GM10266 (cell line): ENCODE data around the gene YPEL5.

ENCODE experiments used
- DNase-seq: peaks from one replicate; pipeline ENCODE4 v3.0.0; 2012; ENCODE audit errors: extremely low spot score
- TF ChIP-seq, protein P1 (sequence below): IDR thresholded peaks from 2 replicates; pipeline ENCODE4 v1.5.1; 2012; ENCODE audit warnings: mild to moderate bottlenecking, low read depth; ENCODE audit not compliant: control insufficient read depth, insufficient read depth; ENCODE audit errors: missing control alignments

Gene YPEL5

DNA sequence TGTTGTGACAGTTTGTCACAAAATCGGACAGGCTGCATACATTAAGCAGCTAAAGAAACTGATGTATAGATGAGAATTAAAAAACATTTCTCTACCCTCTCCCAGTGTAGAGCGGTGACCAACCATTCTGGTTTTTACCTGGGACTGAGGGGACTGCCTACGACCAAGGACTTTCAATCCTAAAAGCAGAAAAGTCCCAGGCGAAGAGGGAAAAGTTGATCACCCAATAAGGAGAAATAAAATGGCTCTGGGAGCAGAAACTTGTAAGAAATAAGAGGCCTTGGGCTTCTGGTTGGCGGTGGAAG, 30.9 kb upstream of the YPEL5 start:
- TF ChIP-seq, protein P1, sequence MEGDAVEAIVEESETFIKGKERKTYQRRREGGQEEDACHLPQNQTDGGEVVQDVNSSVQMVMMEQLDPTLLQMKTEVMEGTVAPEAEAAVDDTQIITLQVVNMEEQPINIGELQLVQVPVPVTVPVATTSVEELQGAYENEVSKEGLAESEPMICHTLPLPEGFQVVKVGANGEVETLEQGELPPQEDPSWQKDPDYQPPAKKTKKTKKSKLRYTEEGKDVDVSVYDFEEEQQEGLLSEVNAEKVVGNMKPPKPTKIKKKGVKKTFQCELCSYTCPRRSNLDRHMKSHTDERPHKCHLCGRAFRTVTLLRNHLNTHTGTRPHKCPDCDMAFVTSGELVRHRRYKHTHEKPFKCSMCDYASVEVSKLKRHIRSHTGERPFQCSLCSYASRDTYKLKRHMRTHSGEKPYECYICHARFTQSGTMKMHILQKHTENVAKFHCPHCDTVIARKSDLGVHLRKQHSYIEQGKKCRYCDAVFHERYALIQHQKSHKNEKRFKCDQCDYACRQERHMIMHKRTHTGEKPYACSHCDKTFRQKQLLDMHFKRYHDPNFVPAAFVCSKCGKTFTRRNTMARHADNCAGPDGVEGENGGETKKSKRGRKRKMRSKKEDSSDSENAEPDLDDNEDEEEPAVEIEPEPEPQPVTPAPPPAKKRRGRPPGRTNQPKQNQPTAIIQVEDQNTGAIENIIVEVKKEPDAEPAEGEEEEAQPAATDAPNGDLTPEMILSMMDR, result no peak
- DNase-seq, result no peak

DNA sequence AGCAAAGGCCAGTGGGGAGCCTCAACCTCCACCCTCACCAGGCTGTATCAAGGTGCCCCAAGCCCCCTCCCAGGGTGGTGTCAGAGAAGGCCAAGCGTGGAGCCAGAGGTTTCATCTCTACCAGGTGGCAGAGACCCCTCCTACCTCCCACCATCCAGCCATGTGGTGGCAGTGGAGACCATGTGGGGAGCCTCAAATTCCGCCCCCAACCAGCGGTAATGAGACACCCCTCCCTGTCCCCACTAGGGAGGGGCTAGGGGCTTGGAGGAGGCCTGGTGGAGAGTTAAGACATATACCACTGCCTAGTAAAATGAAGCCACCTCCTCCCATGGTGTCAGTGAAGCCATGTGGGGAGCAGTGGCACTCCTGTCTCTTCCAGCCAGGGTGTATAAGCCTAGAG, 24.4 kb upstream of the YPEL5 start:
- no peak for DNase-seq
- TF ChIP-seq, protein P1, result no peak

DNA sequence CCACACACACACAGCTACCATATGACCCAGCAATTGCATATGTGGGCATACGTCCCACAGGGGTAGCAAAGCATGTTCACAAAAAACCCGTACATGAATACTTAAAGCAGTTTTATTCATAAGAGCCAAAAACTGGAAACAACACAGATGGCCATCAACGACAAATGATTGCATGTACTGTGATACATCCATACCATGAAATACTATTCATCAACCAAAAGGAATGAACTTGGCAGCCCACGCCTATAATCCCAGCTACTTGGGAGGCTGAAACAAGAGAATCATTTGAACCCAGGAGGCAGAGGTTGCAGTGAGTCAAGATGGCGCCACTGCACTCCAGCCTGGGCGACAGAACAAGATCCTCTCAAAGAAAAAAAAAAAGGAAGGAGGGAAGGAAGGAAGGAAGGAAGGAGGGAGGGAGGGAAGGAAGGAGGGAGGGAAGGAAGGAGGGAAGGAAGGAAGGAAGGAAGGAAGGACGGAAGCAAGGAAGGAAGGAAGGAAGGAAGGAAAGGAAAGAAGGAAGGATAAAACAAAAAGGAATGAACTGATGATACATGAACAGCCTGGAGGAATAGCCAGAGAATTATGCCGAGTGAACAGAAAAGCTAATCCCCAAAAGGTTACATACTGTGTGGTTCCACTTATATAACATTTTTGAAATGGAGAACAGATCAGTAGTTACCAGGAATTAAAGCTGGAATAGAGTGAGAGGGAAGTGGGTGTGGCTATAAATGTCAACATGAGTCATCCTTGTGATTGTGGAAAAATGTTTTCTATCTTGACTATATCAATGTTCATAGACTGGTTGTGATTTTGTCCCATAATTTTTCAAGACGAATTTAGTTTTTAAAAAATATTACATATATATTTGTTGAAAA, 19.6 kb upstream of the YPEL5 start:
- no peak for DNase-seq
- TF ChIP-seq, protein P1, result no peak

DNA sequence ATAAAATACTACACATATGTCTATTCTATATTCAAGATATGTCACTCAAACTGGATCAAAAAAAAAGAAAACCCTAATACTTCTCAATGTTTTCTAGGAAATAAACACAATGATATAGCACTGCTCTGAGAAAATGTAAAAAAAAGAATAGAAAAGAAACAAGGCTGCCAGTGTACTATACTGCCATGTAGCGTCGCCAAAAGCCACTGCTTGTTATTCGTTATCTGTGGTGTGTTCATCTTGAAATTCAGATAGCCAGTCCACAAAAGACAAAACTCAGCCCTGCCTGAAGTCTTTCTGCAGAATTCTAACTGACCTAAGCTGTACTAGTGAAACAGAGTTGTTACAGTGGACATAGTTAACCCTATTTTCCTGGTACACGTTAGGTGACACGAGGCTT, 12.2 kb upstream of the YPEL5 start:
- DNase-seq, result no peak
- TF ChIP-seq, protein P1, result no peak

DNA sequence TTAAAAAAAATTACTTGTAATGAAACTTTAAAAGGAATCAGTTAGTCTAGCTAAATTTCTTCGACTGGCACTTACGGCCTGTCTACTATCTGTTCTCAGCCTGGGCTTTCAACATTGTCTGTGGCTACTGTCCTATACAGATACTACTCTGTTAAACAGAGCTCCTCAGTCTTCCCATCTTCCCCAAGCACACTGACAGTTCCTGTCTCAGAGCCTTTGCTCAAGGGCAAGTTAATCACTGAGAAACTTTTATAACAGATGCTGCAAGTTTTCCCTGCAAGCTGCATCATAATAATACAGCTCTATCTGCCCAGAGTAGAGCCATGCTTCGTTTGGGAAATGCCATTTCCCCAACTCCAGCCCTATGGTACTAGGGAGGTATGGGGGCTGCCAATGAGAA, 11.3 kb upstream of the YPEL5 start:
- TF ChIP-seq, protein P1, result no peak
- DNase-seq, result no peak

DNA sequence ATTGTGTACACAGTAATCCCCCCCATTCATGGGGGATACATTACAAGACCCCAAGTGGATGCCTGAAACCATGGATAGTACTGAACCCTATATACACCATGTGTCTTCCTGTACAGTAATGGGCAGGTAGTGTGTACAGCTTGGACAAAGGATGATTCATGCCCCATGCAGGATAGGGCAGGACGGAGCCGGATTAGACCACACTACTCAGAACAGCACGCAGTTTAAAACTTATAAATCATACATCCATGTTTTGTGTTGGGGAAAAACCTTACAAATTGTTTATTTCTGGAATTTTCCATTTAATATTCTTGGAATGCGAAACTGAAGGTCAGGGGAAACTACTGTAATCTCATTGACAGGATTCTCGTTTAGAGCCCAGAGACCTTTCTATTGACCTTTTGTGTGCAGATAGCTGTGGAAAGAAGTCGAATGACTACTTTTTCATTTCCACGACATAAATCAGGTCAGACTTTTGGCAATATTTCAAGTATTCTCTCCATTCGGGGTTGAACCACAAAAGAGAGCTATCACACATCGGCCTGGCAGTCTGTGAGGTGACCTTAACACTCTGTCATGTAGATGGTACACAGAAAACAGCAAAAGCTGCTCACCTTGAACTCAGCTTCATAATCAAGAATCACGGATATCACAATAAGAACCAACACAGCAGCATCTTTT, 9.9 kb upstream of the YPEL5 start:
- TF ChIP-seq, protein P1, result no peak
- DNase-seq, result no peak
